Measurements from ENCODE around the gene DHX57.

The DHX57 gene, protein sequence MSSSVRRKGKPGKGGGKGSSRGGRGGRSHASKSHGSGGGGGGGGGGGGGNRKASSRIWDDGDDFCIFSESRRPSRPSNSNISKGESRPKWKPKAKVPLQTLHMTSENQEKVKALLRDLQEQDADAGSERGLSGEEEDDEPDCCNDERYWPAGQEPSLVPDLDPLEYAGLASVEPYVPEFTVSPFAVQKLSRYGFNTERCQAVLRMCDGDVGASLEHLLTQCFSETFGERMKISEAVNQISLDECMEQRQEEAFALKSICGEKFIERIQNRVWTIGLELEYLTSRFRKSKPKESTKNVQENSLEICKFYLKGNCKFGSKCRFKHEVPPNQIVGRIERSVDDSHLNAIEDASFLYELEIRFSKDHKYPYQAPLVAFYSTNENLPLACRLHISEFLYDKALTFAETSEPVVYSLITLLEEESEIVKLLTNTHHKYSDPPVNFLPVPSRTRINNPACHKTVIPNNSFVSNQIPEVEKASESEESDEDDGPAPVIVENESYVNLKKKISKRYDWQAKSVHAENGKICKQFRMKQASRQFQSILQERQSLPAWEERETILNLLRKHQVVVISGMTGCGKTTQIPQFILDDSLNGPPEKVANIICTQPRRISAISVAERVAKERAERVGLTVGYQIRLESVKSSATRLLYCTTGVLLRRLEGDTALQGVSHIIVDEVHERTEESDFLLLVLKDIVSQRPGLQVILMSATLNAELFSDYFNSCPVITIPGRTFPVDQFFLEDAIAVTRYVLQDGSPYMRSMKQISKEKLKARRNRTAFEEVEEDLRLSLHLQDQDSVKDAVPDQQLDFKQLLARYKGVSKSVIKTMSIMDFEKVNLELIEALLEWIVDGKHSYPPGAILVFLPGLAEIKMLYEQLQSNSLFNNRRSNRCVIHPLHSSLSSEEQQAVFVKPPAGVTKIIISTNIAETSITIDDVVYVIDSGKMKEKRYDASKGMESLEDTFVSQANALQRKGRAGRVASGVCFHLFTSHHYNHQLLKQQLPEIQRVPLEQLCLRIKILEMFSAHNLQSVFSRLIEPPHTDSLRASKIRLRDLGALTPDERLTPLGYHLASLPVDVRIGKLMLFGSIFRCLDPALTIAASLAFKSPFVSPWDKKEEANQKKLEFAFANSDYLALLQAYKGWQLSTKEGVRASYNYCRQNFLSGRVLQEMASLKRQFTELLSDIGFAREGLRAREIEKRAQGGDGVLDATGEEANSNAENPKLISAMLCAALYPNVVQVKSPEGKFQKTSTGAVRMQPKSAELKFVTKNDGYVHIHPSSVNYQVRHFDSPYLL (N-terminal part only)

GRCh38 chr2:38875576-38876367 is at the start of gene DHX57, which contains the start of gene MORN2:
DHX57 (minus strand) TSS chr2:38875934; CDS start chr2:38868405, 7,529 bp downstream.
MORN2 (plus strand) TSS chr2:38875976.
- DNase-seq (ENCODE audit: low spot score) = peak; percentile 88

GRCh38 chr2:38922902-38923301 is 47.2 kb upstream of the DHX57 start:
- DNase-seq (ENCODE audit: low spot score) = no peak

DNA sequence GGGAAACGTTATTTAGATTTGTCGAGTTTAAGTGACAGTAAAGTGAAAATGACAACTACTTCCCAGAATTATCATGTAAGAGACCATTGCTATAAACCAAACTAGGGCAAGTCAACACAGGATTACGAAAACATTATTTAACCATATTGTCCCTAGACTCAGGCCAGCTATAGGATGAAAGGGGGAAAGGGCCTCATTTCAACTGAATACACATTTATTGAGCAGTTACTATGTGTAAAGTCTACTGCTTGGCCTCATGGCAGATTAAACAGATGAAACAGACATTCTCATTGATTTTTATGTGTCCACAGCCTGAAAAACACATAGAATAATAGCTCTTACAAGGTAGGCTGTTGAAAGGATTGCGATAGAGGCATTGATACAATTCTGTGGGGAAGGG is 46.7 kb upstream of the DHX57 start:
- DNase-seq (ENCODE audit: low spot score) = no peak

GRCh38 chr2:38912619-38913018 is 36.9 kb upstream of the DHX57 start:
- no peak for DNase-seq (ENCODE audit: low spot score)

GRCh38 chr2:38911191-38911590 is 35.5 kb upstream of the DHX57 start:
- no peak for DNase-seq (ENCODE audit: low spot score)

- no peak for DNase-seq (ENCODE audit: low spot score)
These were observed 34.1 kb upstream of the DHX57 start for GRCh38 chr2:38909872-38910271.

- no peak for DNase-seq (ENCODE audit: low spot score)
These were observed 32.2 kb upstream of the DHX57 start for GRCh38 chr2:38907743-38908562.

DNA sequence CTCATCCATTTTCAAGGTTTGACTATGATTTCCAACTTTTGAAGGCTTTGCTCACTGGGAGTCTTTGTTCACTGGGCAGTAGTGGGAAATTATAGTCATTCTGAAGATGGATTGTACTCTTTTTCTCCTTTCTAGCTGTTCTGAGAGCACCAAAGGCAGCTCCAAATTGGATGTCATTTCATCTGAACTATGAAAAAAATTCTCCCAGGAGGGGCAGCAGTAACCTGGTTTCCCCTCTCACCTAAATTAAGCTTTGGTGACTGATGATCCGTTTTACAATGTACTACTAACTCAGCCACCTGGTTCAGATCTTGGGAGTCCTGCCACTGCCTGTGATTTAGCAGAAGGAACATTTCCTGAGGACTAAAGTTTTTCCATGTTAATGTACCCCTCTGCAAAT is 31.5 kb upstream of the DHX57 start:
- DNase-seq (ENCODE audit: low spot score) = no peak

- no peak for DNase-seq (ENCODE audit: low spot score)
These were observed 29.5 kb upstream of the DHX57 start for GRCh38 chr2:38905251-38905650.

DNA sequence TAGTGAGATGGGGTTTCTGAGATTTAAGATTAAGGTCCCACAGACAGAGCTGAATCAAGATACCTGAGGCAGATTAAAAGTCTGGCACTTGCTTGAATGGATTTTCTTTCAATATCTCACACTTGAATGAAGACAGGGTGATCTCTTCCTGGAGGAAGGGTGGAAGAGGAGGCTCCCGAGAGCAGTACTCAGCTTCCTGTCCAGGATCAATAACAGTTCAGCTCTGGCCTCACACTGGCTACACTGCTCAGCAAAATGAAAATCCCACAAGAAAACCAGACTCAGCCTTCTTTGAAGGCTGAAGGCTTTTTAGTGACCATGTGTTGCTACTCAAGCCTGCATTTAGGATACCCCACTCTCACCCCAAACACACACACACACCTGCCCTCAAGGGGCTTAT is 25.0 kb upstream of the DHX57 start:
- no peak for DNase-seq (ENCODE audit: low spot score)

DNA sequence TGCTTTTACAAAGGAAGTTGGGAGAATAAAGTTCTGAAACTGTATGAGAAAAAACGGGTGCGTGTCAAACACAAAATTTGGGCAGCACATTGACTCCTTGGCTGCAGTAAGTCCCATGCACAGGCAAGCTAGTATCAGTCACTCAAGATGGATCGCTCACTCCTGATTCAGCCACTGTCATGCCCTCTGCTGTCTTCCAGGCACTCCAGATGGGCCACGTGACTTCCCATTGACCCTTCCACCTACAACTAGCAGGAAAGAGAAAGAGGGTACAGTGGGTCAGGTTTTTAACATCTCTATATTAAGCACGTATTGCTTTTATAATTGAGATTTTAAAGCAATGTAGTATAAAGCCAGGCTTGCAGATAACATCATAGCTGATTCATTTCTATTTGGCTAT is 22.5 kb upstream of the DHX57 start:
- DNase-seq (ENCODE audit: low spot score) = no peak

DNA sequence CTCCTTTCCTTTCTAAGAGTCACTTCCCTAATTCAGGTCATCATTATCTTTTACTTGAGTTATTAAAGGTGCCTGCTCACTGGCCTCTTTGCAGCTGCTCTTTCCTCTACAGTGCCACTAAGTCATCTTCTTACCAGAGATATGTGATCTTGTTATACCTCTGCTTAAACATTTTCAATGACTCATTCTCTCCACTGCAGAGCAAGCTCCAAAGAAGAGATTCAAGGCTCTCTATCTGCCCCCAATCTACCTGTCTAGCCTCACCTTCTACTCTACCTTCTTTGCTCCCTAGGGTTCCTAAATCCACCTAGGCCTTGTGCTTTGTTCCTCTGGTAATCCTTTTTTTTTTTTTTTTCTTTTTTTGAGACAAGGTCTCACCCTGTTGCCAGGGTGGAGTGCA is 17.1 kb upstream of the DHX57 start:
- DNase-seq (ENCODE audit: low spot score) = no peak

- DNase-seq (ENCODE audit: low spot score) = no peak
These were observed 13.8 kb upstream of the DHX57 start, which contains the start of gene ARHGEF33 for GRCh38 chr2:38889575-38889974. ARHGEF33 (plus strand) TSS chr2:38889875; CDS start chr2:38919448, 29,573 bp downstream.

GRCh38 chr2:38889045-38889444 is 13.3 kb upstream of the DHX57 start:
- no peak for DNase-seq (ENCODE audit: low spot score)

- no peak for DNase-seq (ENCODE audit: low spot score)
These were observed 12.3 kb upstream of the DHX57 start for GRCh38 chr2:38887902-38888554.

DNA sequence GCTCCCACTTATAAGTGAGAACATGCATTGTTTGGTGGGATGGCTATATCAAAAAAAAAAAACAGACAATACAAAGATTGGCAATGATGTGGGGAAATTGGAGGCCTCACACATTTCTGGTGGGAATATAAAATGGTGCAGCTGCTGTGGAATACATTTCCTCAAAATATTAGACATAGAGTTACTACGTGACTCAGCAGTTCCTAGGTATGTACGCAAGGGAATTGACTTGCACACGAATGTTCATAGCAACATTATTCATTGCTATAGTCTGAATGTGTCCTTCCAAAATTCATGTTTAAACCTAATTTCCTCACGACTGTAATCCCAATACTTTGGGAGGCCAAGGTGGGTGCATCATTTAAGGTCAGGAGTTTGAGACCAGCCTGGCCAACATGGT is 11.6 kb upstream of the DHX57 start:
- DNase-seq (ENCODE audit: low spot score) = no peak

DNA sequence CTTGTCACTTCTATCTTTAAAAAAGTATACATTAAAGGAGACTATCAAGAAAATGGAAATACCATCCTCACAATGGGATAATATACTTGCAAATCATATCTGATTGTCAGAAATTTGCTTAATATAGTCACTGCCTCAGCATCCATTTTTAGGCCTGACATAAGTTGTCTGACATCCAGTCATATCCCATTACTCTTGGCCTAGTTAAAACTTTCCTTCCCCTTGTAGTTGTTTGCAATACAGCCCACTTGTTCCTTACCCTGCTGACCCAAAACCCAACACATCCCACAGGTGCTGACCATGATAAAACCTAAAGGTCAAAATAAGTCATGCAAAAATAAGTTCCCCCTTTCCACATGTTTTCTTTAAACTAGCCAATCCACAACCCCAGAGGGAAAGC is 10.3 kb upstream of the DHX57 start:
- DNase-seq (ENCODE audit: low spot score) = no peak

GRCh38 chr2:38876407-38876806 is 673 bp upstream of the DHX57 start:
- DNase-seq (ENCODE audit: low spot score) = no peak

DNA sequence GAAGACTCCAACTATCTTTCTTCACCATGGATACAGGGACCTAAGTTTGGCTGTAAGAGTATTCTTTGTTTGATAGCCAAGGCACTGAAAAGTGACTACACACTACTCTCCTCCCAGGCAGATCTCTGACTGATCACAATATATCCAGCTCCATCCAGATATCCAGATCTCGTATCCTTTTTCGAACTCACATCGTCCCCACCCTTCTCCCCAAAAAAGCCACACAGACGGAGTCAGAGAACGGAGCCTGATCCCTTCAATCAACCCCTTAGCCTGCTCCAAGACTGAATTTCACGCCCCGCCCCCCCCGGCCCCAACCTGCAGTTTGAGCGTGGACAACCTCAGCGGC is 533 bp downstream of the DHX57 start:
- DNase-seq (ENCODE audit: low spot score) = no peak

DNA sequence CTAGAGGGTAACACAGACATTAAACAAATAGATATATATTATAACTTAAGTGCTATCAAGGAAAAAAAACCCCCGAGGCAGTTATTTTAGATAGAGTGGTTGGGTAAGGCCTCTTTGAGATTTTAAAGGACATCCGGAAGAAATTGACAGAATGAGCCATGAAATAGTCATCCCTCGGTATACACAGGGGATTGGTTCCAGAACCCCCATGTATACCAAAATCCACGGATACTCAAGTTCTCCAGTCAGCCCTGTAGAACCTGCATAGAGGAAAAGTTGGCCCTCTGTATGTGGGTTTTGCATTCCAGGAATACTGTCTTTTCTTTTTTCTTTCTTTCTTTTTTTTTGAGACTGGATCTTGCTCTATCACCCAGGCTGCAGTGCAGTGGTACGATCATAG is 2.0 kb downstream of the DHX57 start:
- DNase-seq (ENCODE audit: low spot score) = no peak

All from HuH-7 (cell line).